Bronchial epithelial cell (primary cell): ENCODE results near the gene ZNF649. TPM values are rescaled to one million over a fixed set of nuclear protein-coding genes. Genes with fewer than 3 reads are reported as not detected.

ENCODE experiments used
- DNase-seq: peaks from one replicate; pipeline ENCODE4 v3.0.0-alpha.2; 2010; ENCODE audit warnings: low read depth
- FAIRE-seq: peaks from 2 replicates; lab custom pipeline; 2011; peaks lifted over from hg19 to GRCh38; lab: Jason Lieb, UNC
- H3K27me3 ChIP-seq: 2 replicates; pipeline ENCODE4 v1.5.1; 2011; ENCODE audit warnings: low read length; ENCODE audit not compliant: control insufficient read depth, insufficient read depth
- H3K36me3 ChIP-seq: 2 replicates; pipeline ENCODE4 v1.5.1; 2011; ENCODE audit warnings: low read length; ENCODE audit not compliant: control insufficient read depth, insufficient read depth
- H3K4me3 ChIP-seq: 2 replicates; pipeline ENCODE4 v1.5.1; 2011; ENCODE audit warnings: mild to moderate bottlenecking, low read depth, low read length, control low read depth
- total RNA-seq: library from RNA; depleted of rRNA; stranded (reverse); fragments of >200 nt; gene quantifications from 2 replicates; pipeline ENCODE4 v1.2.1, GENCODE V29; 2014
- TF ChIP-seq, protein P1 (sequence below): IDR thresholded peaks from 2 replicates; pipeline ENCODE4 v1.5.1; 2011; ENCODE audit warnings: mild to moderate bottlenecking, moderate library complexity, low read length, control low read depth, inconsistent platforms; ENCODE audit not compliant: insufficient read depth, severe bottlenecking

Gene ZNF649
- total RNA-seq, 1 donor from 2014 or later = 8.4 TPM

DNA sequence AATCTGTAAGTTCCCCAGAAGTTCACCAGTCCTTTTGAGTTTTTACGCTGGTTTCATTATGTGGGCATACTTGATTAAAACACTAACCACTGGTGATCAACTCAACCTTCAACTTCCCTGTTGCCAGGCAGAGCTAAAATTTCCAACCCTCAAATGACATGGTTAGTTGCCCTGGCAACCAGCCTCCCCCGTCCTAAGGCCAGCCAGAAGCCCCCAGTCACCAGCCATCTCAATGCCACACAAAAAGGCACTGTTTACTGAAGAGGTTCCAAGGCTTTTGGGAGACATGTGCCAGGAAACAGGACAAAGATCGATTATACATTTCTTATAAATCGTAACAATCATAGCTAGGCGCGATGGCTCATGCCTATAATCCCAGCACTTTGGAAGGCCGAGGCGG lies 1.6 kb downstream of the ZNF649 start:
- DNase-seq (no peak), FAIRE-seq (no peak)
- TF ChIP-seq, protein P1, sequence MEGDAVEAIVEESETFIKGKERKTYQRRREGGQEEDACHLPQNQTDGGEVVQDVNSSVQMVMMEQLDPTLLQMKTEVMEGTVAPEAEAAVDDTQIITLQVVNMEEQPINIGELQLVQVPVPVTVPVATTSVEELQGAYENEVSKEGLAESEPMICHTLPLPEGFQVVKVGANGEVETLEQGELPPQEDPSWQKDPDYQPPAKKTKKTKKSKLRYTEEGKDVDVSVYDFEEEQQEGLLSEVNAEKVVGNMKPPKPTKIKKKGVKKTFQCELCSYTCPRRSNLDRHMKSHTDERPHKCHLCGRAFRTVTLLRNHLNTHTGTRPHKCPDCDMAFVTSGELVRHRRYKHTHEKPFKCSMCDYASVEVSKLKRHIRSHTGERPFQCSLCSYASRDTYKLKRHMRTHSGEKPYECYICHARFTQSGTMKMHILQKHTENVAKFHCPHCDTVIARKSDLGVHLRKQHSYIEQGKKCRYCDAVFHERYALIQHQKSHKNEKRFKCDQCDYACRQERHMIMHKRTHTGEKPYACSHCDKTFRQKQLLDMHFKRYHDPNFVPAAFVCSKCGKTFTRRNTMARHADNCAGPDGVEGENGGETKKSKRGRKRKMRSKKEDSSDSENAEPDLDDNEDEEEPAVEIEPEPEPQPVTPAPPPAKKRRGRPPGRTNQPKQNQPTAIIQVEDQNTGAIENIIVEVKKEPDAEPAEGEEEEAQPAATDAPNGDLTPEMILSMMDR = no peak
- Histone ChIP-seq H3K27me3 (no peaks in the 10 kb centered on the region), H3K36me3 (peaks cover 8% of the 10 kb centered on the region), H3K4me3 (no peak overlapping the region)

DNA sequence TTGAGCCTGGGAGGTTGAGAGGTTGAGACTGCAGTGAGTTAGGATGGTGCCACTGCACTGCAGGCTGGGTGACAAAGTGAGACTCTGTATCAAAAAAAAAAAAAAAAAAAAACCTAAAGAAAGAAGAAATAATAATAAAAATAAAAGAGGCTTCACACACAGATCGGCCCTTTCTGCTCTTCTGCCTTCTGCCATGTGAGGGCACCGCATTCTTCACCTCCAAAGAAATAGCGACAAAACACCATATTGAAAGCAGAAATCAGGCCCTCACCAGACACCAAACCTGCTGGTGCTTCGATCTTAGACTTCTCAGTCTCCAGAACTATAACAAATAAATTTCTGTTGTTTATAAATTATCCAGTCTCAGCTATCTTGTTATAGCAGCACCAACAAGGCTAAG lies 3.0 kb downstream of the ZNF649 start:
- FAIRE-seq = no peak
- peaks cover 9% of the 10 kb centered on the region for H3K36me3 ChIP-seq
- no peak for DNase-seq
- H3K27me3 ChIP-seq = no peaks in the 10 kb centered on the region
- TF ChIP-seq, protein P1 = no peak
- no peak overlapping the region for H3K4me3 ChIP-seq

DNA sequence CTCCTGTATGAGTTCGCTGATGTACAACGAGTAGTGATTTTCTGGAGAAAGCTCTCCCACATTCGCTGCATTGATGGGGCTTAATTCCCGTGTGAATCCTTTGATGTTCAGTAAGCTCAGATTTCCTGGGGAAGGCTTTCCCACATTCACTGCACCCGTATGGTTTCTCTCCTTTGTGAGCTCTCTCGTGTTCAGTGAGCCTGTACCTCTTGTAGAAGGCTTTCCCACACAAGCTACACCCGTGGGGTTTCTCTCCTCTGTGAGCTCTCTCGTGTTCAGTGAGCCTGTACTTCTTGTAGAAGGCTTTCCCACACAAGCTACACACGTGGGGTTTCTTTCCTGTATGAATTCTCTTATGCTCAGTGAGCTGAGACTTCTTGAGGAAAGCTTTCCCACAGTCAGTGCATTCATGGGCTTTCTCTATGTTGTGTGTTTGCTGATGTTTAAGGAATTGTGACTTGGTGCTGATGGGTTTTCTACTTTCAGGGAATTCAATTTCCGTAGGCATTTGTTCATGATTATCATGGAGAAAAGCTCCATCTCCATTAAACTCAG lies 13.5 kb downstream of the ZNF649 start:
- FAIRE-seq (peak; percentile 58), DNase-seq (no peak)
- peaks cover 32% of the 10 kb centered on the region for H3K36me3 ChIP-seq
- H3K27me3 ChIP-seq = no peaks in the 10 kb centered on the region
- TF ChIP-seq, protein P1 = no peak
- H3K4me3 ChIP-seq = no peak overlapping the region

DNA sequence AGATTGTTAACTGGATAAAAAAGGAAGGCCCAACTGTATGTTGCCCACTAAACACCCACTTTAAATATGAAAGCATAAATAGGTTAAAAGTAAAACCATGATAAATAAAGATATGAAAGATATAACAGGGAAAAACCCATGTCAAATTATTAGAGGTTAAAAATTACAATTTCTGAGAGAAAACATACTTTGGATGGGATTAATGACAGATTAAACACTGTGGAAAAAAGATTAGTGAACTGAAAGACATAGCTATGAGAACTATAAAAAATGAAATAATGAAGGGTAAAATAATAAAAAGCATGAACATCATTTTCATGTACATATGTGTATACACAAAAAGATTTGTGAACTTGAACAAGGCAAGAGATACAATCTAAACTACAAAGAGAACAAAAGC lies 14.9 kb downstream of the ZNF649 start:
- no peak for FAIRE-seq
- no peaks in the 10 kb centered on the region for H3K27me3 ChIP-seq
- no peak for DNase-seq
- TF ChIP-seq, protein P1 = no peak
- H3K4me3 ChIP-seq = no peak overlapping the region
- H3K36me3 ChIP-seq = peaks cover 25% of the 10 kb centered on the region

DNA sequence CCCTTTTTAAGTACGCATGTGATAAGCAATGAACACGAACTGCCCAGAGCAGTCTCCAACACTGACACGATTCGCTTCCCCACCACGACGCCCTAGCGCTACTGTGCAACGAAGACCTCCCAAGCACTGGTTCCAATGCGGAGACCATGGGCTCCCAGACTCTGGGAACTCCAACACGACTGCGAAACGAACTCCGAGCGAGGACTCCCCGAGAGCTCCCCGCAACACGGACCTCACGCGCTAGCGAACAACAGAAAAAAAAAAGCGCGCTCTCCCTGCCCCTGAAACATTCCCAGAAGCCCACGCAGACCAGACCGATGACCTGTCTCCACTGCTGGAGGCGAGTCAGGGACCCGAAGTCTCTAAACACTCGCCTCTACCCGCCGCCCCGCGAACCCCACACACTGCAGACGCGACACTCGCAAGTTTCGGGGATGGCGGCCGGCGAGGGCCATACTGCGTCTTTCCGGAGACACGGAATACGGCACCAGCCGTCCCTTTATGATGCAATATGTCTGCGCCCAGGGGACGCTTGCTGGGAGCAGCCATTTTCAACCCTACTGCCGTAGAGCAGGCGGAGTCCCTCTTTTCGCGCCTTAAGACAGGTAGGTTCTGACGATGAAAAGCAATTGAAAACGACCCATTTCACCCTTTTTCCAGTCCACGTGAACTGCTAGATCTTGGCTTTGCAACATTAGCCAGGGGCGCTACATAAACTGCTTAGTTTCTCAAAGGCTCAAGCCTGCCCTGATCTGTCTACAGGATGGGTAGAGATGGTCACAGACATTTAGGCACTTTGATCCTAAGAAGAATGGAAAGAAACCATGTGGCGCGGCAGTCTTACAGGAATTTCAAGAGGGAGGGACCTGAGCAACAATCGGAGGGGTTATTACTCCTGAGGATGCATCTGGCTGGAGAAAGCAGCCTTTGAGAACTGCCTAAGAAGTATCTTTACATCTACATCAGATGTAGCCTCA lies 17.0 kb downstream of the ZNF649 start, which contains the start of gene ZNF577:
Gene ZNF577 (minus strand): TSS at position 430 of the 977 bp plus-strand sequence. CDS start 7,569 bp downstream, outside the sequence.
- TF ChIP-seq, protein P1 = no peak
- H3K4me3 ChIP-seq = peak within 1 kb of the TSS; percentile 64
- peaks cover 14% of the 10 kb centered on the region for H3K36me3 ChIP-seq
- DNase-seq (peak; percentile 80), FAIRE-seq (no peak)
- H3K27me3 ChIP-seq = no peaks in the 10 kb centered on the region
